Activated T-helper 17 cell treated with anti-CD3 and anti-CD28 coated beads, Interleukin-2, amount 50 U/mL, for 72 hours (primary cell): ENCODE data around the gene FXR2. TPM values are rescaled to one million over a fixed set of nuclear protein-coding genes. Genes with fewer than 3 reads are reported as not detected.

Source experiments
- ATAC-seq: fragments of 150-1000 bp; cut with Tn5 transposase; replicated peaks from 2 replicates; pipeline ENCODE4 v1.10.0; 2021; ENCODE audit warnings: mild to moderate bottlenecking, moderate library complexity
- H3K27ac Mint-ChIP-seq: one replicate; pipeline ENCODE4 v1.8.0; 2022; ENCODE audit warnings: mixed read lengths
- H3K27me3 Mint-ChIP-seq: one replicate; pipeline ENCODE4 v1.8.0; 2022; ENCODE audit warnings: mixed read lengths
- H3K36me3 Mint-ChIP-seq: one replicate; pipeline ENCODE4 v1.8.0; 2022; ENCODE audit warnings: low read depth, mild to moderate bottlenecking, mixed read lengths
- H3K4me1 Mint-ChIP-seq: one replicate; pipeline ENCODE4 v1.8.0; 2022; ENCODE audit warnings: mixed read lengths
- H3K4me3 Mint-ChIP-seq: one replicate; pipeline ENCODE4 v1.8.0; 2022; ENCODE audit warnings: mild to moderate bottlenecking, mixed read lengths
- H3K9me3 Mint-ChIP-seq: one replicate; pipeline ENCODE4 v1.8.0; 2022; ENCODE audit warnings: mixed read lengths
- total RNA-seq, 2 donors: library from RNA; stranded (reverse); gene quantifications; one replicate each; pipeline ENCODE4 v1.2.3, GENCODE V29; 2022

Gene FXR2
- total RNA-seq, 2 donors from 2014 or later = 34.4 to 37.0 TPM

GRCh38 chr17:7587420-7588151, 27.1 kb downstream of the FXR2 start:
- H3K9me3 Mint-ChIP-seq = no peaks in the 10 kb centered on the region

DNA sequence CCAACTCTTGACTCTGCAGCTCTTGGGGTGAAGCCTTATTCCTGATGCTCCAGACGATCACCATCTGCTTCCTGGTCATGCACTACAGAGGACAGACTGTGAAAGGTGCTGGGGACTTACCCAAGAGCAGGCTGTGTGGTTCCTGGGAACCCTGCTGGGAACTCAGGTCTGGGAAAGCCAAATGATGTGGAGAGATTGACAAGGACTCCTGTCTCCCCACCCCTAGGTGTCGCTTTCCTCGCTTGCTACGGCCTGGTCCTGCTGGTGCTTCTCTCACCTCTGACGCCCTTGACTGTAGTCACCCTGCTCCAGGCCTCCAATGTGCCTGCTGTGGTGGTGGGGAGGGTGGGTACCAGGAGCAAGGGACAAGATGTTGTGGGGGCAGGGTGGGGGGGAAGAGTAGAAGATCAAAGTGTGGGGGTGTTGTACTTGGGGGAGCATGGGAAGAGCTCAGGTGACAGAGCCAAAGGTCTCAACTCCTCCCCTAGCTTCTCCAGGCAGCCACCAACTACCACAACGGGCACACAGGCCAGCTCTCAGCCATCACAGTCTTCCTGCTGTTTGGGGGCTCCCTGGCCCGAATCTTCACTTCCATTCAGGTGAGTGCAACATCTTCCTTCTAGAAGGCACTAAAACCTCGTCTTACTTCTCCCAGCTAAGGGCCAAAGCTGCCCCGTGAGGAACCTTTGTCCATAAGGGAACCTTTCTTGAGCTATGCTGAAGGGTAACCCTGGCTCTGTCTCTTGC, 27.9 kb downstream of the FXR2 start:
- H3K27ac Mint-ChIP-seq = peak overlapping the region; percentile 43

More at GRCh38 chr17:7587420-7588151, 27.1 kb downstream of the FXR2 start:
- no peaks in the 10 kb centered on the region for H3K27me3 Mint-ChIP-seq
- H3K27ac Mint-ChIP-seq = peak overlapping the region; percentile 43
- H3K4me1 Mint-ChIP-seq = peaks cover 8% of the 10 kb centered on the region
- H3K36me3 Mint-ChIP-seq = peaks cover 68% of the 10 kb centered on the region
- no peak for ATAC-seq
- no peak overlapping the region for H3K4me3 Mint-ChIP-seq

GRCh38 chr17:7583253-7584109, 31.2 kb downstream of the FXR2 start, which contains the start of gene MPDU1:
Gene MPDU1 (plus strand): TSS chr17:7583852. CDS start chr17:7583863, 11 bp downstream.
- peaks cover 77% of the 10 kb centered on the region for H3K36me3 Mint-ChIP-seq
- peaks cover 33% of the 10 kb centered on the region for H3K4me1 Mint-ChIP-seq

More for the DNA sequence above, 27.9 kb downstream of the FXR2 start:
- no peaks in the 10 kb centered on the region for H3K27me3 Mint-ChIP-seq
- H3K4me3 Mint-ChIP-seq = no peak overlapping the region
- H3K9me3 Mint-ChIP-seq = no peaks in the 10 kb centered on the region
- H3K4me1 Mint-ChIP-seq = peaks cover 8% of the 10 kb centered on the region
- H3K36me3 Mint-ChIP-seq = peaks cover 61% of the 10 kb centered on the region
- no peak for ATAC-seq

DNA sequence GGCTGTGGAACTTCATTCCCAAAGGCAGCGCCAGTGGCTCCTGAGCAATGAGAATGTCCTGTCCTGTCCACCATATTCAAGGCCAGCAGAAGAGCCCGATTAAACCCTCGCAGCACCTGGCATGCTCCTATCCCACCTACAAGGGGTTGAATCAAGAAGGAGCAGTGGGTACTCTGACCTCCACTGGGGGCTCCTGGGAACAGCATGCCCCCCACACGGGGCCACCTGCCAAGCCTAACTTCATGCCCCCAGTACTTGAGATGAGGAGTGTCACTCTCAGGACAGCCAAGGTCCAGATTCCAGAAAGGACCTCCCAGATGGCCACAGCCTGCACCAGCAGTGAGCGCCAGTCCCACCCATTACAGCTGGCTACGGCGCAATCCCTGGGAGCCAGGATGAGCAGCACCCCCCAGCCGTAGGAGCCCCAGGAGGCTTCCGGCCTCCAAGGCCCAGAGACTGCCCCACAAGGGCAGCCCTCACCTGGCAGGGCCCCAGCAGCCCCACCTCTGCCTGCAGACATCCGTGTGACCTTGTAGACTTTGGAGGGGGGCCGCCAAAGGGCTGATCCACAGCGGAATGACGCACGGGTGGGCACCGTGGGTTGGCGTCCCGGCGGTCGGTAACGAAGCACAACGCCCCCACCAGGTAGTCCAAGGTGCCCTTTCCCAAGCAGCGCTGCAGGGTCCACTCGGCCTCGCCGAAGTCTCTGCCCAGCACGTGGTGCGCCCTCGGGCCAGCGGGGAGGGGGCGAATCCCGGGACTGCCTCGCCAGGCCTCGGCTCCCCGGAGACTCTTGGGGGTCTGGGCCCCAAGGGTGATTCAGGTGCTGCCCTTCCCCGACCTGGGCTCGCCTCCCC, 32.1 kb downstream of the FXR2 start:
- Mint-ChIP-seq H3K4me3 (peak overlapping the region; percentile 96), H3K4me1 (peaks cover 39% of the 10 kb centered on the region), H3K27me3 (no peaks in the 10 kb centered on the region), H3K9me3 (no peaks in the 10 kb centered on the region), H3K27ac (peak overlapping the region; percentile 94), H3K36me3 (peaks cover 78% of the 10 kb centered on the region)
- ATAC-seq = no peak

More at GRCh38 chr17:7583253-7584109, 31.2 kb downstream of the FXR2 start, which contains the start of gene MPDU1:
- peak within 1 kb of the TSS; percentile 96 for H3K4me3 Mint-ChIP-seq
- H3K9me3 Mint-ChIP-seq = no peaks in the 10 kb centered on the region
- H3K27ac Mint-ChIP-seq = peak within 1 kb of the TSS; percentile 94
- peak; percentile 78 for ATAC-seq
- H3K27me3 Mint-ChIP-seq = no peaks in the 10 kb centered on the region

GRCh38 chr17:7580604-7581575, 33.8 kb downstream of the FXR2 start:
- Mint-ChIP-seq H3K4me3 (peak overlapping the region; percentile 96), H3K36me3 (peaks cover 86% of the 10 kb centered on the region), H3K27me3 (no peaks in the 10 kb centered on the region), H3K9me3 (no peaks in the 10 kb centered on the region), H3K27ac (peak overlapping the region; percentile 95), H3K4me1 (peaks cover 48% of the 10 kb centered on the region)
- ATAC-seq = no peak

GRCh38 chr17:7579834-7580603, 34.7 kb downstream of the FXR2 start:
- Mint-ChIP-seq H3K4me1 (peaks cover 44% of the 10 kb centered on the region), H3K27me3 (no peaks in the 10 kb centered on the region), H3K9me3 (no peaks in the 10 kb centered on the region), H3K27ac (peak overlapping the region; percentile 95), H3K36me3 (peaks cover 88% of the 10 kb centered on the region), H3K4me3 (peak overlapping the region; percentile 96)
- peak; percentile 3 for ATAC-seq

- peak within 1 kb of the TSS; percentile 95 for H3K27ac Mint-ChIP-seq
- H3K4me1 Mint-ChIP-seq = peaks cover 47% of the 10 kb centered on the region
- peaks cover 88% of the 10 kb centered on the region for H3K36me3 Mint-ChIP-seq
- no peaks in the 10 kb centered on the region for H3K27me3 Mint-ChIP-seq
- peak; percentile 79 for ATAC-seq
- peak within 1 kb of the TSS; percentile 96 for H3K4me3 Mint-ChIP-seq
- no peaks in the 10 kb centered on the region for H3K9me3 Mint-ChIP-seq
Measured at GRCh38 chr17:7579001-7579833, 35.5 kb downstream of the FXR2 start, which contains the start of gene CD68. Gene CD68 (plus strand): TSS chr17:7579638. CDS start chr17:7579678, 40 bp downstream.

DNA sequence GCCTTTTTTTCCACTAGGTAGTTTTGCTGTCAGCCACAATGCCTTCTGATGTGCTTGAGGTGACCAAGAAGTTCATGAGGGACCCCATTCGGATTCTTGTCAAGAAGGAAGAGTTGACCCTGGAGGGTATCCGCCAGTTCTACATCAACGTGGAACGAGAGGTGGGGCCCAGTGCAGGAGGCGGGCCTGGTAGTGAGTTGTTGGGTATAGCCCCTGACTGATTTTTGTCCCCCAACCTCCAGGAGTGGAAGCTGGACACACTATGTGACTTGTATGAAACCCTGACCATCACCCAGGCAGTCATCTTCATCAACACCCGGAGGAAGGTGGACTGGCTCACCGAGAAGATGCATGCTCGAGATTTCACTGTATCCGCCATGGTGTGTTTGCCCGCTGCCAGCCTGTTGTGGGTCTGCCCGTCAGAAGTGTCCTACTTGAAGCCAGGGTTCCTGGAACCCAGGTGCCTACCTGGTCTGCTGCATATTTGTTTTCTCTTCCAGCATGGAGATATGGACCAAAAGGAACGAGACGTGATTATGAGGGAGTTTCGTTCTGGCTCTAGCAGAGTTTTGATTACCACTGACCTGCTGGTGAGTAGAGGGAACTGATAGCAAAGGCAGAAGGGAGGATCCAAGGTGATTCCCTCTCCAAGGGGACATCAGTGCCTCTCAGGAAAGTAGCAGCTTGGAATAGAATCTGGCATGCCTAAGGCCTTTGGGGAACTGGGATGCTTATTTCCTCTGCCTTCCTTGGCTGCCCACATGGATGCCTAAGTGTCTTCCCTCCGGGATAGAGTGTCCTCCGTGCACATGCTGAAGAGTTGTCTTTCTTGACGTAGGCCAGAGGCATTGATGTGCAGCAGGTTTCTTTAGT, 37.1 kb downstream of the FXR2 start:
- H3K4me1 Mint-ChIP-seq = peaks cover 47% of the 10 kb centered on the region
- H3K27ac Mint-ChIP-seq = peak overlapping the region; percentile 62
- no peaks in the 10 kb centered on the region for H3K9me3 Mint-ChIP-seq
- peak overlapping the region; percentile 96 for H3K4me3 Mint-ChIP-seq
- no peaks in the 10 kb centered on the region for H3K27me3 Mint-ChIP-seq
- no peak for ATAC-seq
- H3K36me3 Mint-ChIP-seq = peaks cover 92% of the 10 kb centered on the region

DNA sequence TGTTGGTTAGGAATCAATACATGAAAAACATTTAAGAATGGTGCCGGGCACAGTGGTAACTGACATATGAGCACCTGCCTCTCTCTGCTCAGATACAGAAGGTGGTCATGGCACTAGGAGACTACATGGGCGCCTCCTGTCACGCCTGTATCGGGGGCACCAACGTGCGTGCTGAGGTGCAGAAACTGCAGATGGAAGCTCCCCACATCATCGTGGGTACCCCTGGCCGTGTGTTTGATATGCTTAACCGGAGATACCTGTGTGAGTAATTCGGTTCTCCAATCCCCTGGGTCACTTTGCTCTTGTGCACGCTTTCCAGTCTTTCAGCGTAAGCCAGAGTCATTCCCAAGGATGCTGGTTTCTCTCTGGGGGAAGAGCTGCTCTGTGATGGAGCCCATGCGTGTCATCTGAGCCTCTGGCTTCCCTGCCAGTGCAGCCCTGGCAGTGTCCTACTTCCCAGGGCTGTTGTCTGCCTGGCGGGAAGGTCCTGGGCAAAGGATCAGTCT, 38.2 kb downstream of the FXR2 start:
- ATAC-seq = no peak
- Mint-ChIP-seq H3K4me1 (peaks cover 47% of the 10 kb centered on the region), H3K27me3 (no peaks in the 10 kb centered on the region), H3K27ac (peak overlapping the region; percentile 24), H3K9me3 (no peaks in the 10 kb centered on the region), H3K36me3 (peaks cover 100% of the 10 kb centered on the region), H3K4me3 (peak overlapping the region; percentile 96)

- Mint-ChIP-seq H3K36me3 (peaks cover 100% of the 10 kb centered on the region), H3K9me3 (no peaks in the 10 kb centered on the region), H3K4me1 (peaks cover 48% of the 10 kb centered on the region), H3K4me3 (peak overlapping the region; percentile 96), H3K27ac (peak overlapping the region; percentile 24), H3K27me3 (no peaks in the 10 kb centered on the region)
- ATAC-seq = no peak
Measured at GRCh38 chr17:7575959-7576358, 38.7 kb downstream of the FXR2 start.
